NCI-H2081 (cell line): ENCODE measurements around the gene VMP1.

Source experiments
- DNase-seq, 2 experiments: peaks; one replicate each; lab custom pipeline; 2025; lab: John Stamatoyannopoulos, UW

Gene VMP1

GRCh38 chr17:59711936-59712335 lies 4.5 kb downstream of the VMP1 start:
- no peak for DNase-seq

GRCh38 chr17:59712862-59713261 lies 5.4 kb downstream of the VMP1 start:
- no peak for DNase-seq

- DNase-seq, result no peak
Measured at GRCh38 chr17:59714255-59714654, 6.8 kb downstream of the VMP1 start.

GRCh38 chr17:59716427-59716826 lies 9.0 kb downstream of the VMP1 start:
- DNase-seq, result no peak

GRCh38 chr17:59719526-59719925 lies 12.1 kb downstream of the VMP1 start:
- DNase-seq, result no peak

GRCh38 chr17:59722623-59723022 lies 15.2 kb downstream of the VMP1 start:
- no peak for DNase-seq

GRCh38 chr17:59723041-59723440 lies 15.6 kb downstream of the VMP1 start:
- DNase-seq, result no peak

- no peak for DNase-seq
Measured at GRCh38 chr17:59723607-59724006, 16.2 kb downstream of the VMP1 start.

- peak in 1 of 2 experiments; percentile 18 for DNase-seq
Measured at GRCh38 chr17:59725691-59726090, 18.2 kb downstream of the VMP1 start.

- DNase-seq, result no peak
Measured at GRCh38 chr17:59727817-59728533, 20.5 kb downstream of the VMP1 start.

GRCh38 chr17:59730268-59730834 lies 22.9 kb downstream of the VMP1 start:
- no peak for DNase-seq

GRCh38 chr17:59733697-59734096 lies 26.2 kb downstream of the VMP1 start:
- DNase-seq, result no peak

- no peak for DNase-seq
Measured at GRCh38 chr17:59734226-59734625, 26.8 kb downstream of the VMP1 start.

- DNase-seq, result no peak
Measured at GRCh38 chr17:59737324-59737723, 29.9 kb downstream of the VMP1 start.

GRCh38 chr17:59743842-59744241 lies 36.4 kb downstream of the VMP1 start:
- no peak for DNase-seq

GRCh38 chr17:59745040-59745439 lies 37.6 kb downstream of the VMP1 start:
- no peak for DNase-seq

GRCh38 chr17:59746849-59747445 lies 39.5 kb downstream of the VMP1 start:
- peak; percentile 34 to 56 for DNase-seq

GRCh38 chr17:59748591-59748990 lies 41.1 kb downstream of the VMP1 start:
- DNase-seq, result no peak

- DNase-seq, result no peak
Measured at GRCh38 chr17:59751955-59752413, 44.5 kb downstream of the VMP1 start.

- DNase-seq, result no peak
Measured at GRCh38 chr17:59752446-59752845, 45.0 kb downstream of the VMP1 start.

- no peak for DNase-seq
Measured at GRCh38 chr17:59752922-59753321, 45.5 kb downstream of the VMP1 start.

GRCh38 chr17:59753522-59754467 lies 46.3 kb downstream of the VMP1 start:
- peak; percentile 87 to 90 for DNase-seq
